ENCODE measurements around the gene TRAK1.

- TF ChIP-seq POLR2A (IDR thresholded peaks at IDR 0.05; ENCODE audit: low read length), result no peak
- no peak for TF ChIP-seq GATA1 (IDR thresholded peaks at IDR 0.05; ENCODE audit: low read depth, low read length)
Observed at GRCh38 chr3:42072831-42073301, 18.3 kb upstream of the TRAK1 start.
